Tibial nerve (tissue), 4 donors: ENCODE results near the gene ARL2BP. TPM values are rescaled to one million over a fixed set of nuclear protein-coding genes. Genes with fewer than 3 reads are reported as not detected.

ENCODE experiments used
- DNase-seq, 2 donors: peaks; one replicate each; pipeline ENCODE4 v3.0.0-alpha.2; 2019; ENCODE audit warnings: low spot score in 2 of 2
- H3K27ac ChIP-seq, 4 donors: fragments of 200-600 bp; sonication (generic) in 3 of 4; one replicate each; pipeline ENCODE4 v1.5.1; 2017 to 2019; ENCODE audit warnings: mild to moderate bottlenecking in 1 of 4
- H3K27me3 ChIP-seq, 2 donors: fragments of 200-600 bp; sonication (generic) in 1 of 2; one replicate each; pipeline versions ENCODE4 v1.5.1 to v1.6.0; 2017 to 2019
- H3K36me3 ChIP-seq, 3 donors: fragments of 200-600 bp; sonication (generic); one replicate each; pipeline ENCODE4 v1.5.1; 2018 to 2019
- H3K4me1 ChIP-seq, 4 donors: fragments of 200-600 bp; sonication (generic) in 3 of 4; one replicate each; pipeline ENCODE4 v1.5.1; 2017 to 2019
- H3K4me3 ChIP-seq, 4 donors: fragments of 200-600 bp; sonication (generic) in 3 of 4; one replicate each; pipeline ENCODE4 v1.5.1; 2017 to 2019; ENCODE audit warnings: mild to moderate bottlenecking in 1 of 4, moderate library complexity in 1 of 4
- H3K9me3 ChIP-seq, 4 donors: fragments of 200-600 bp; sonication (generic) in 3 of 4; one replicate each; pipeline ENCODE4 v1.5.1; 2017 to 2019
- CTCF ChIP-seq, 5 experiments: fragments of 200-600 bp in 3 of 5; fragments of 450-650 bp in 2 of 5; sonication (generic) in 3 of 5; IDR thresholded peaks; one replicate each; pipeline ENCODE4 v1.5.1; 2016 to 2019; ENCODE audit warnings: antibody characterized with exemption in 5 of 5, mild to moderate bottlenecking in 3 of 5, moderate library complexity in 2 of 5
- EP300 ChIP-seq, 2 donors: sonication (generic); formaldehyde crosslinking; IDR thresholded peaks; one replicate each; pipeline ENCODE4 v1.6.1; 2017; ENCODE audit warnings: antibody characterized with exemption in 2 of 2, mild to moderate bottlenecking in 1 of 2
- POLR2A ChIP-seq, 2 donors: fragments of 450-650 bp; IDR thresholded peaks; one replicate each; pipeline ENCODE4 v1.6.1; 2017; ENCODE audit warnings: antibody characterized with exemption in 2 of 2, mild to moderate bottlenecking in 2 of 2, moderate library complexity in 2 of 2
- WGBS, 2 donors: methylation state at CpG; one replicate each; pipeline ENCODE4 v1.1.5; 2018; 5-methylcytosine and 5-hydroxymethylcytosine counted together
- total RNA-seq, 4 donors: library from RNA; depleted of rRNA; stranded (reverse); fragments of >200 nt; gene quantifications; one replicate each; pipeline ENCODE4 v1.1.0, GENCODE V29; 2016

Gene ARL2BP
- total RNA-seq, 4 donors from 2014 or later = 54.0 to 63.8 (median 55.5) TPM

- H3K36me3 ChIP-seq = no peaks in the 10 kb centered on the region
- TF ChIP-seq CTCF (IDR thresholded peaks at IDR 0.05) = no peak
- no peak for TF ChIP-seq POLR2A (IDR thresholded peaks at IDR 0.05)
- TF ChIP-seq EP300 (IDR thresholded peaks at IDR 0.05) = no peak
- H3K27me3 ChIP-seq = peaks cover 0 to 7% of the 10 kb centered on the region in 2 donors
- H3K9me3 ChIP-seq = no peaks in the 10 kb centered on the region
- 43 to 47% methylated on average over 8 of the region's 8 CpGs for WGBS, 2 donors
- H3K27ac ChIP-seq = peak overlapping the region; percentile 74 to 88 (median 84)
- DNase-seq = no peak
- H3K4me1 ChIP-seq = peaks cover 0 to 66% (median 21%) of the 10 kb centered on the region in 4 donors
- H3K4me3 ChIP-seq = peak overlapping the region; percentile 56 to 83 (median 64)
These were observed 37.6 kb downstream of the ARL2BP start for GRCh38 chr16:57282510-57283213.

- no peak for DNase-seq
- Histone ChIP-seq H3K9me3 (no peaks in the 10 kb centered on the region), H3K4me1 (peaks cover 0 to 66% (median 20%) of the 10 kb centered on the region in 4 donors), H3K4me3 (peak overlapping the region; percentile 56 to 83 (median 64)), H3K36me3 (no peaks in the 10 kb centered on the region), H3K27ac (peak overlapping the region; percentile 74 to 88 (median 84)), H3K27me3 (peaks cover 0 to 7% of the 10 kb centered on the region in 2 donors)
- TF ChIP-seq EP300 (IDR thresholded peaks at IDR 0.05) = no peak
- no peak for TF ChIP-seq CTCF (IDR thresholded peaks at IDR 0.05)
- TF ChIP-seq POLR2A (IDR thresholded peaks at IDR 0.05) = no peak
- 16 to 18% methylated on average over 21 to 24 of the region's 24 CpGs for WGBS, 2 donors
These were observed 38.3 kb downstream of the ARL2BP start for GRCh38 chr16:57283214-57283958.

- H3K4me1 ChIP-seq = peaks cover 0 to 66% (median 19%) of the 10 kb centered on the region in 4 donors
- no peaks in the 10 kb centered on the region for H3K9me3 ChIP-seq
- peak overlapping the region; percentile 56 to 83 (median 64) for H3K4me3 ChIP-seq
- WGBS, 2 donors = 7 to 8% methylated on average over 14 of the region's 14 CpGs
- TF ChIP-seq EP300 (IDR thresholded peaks at IDR 0.05) = no peak
- DNase-seq = no peak
- H3K36me3 ChIP-seq = no peaks in the 10 kb centered on the region
- H3K27ac ChIP-seq = peak overlapping the region; percentile 74 to 88 (median 84)
- H3K27me3 ChIP-seq = peaks cover 0 to 7% of the 10 kb centered on the region in 2 donors
These were observed 38.8 kb downstream of the ARL2BP start for GRCh38 chr16:57283959-57284208.

- Histone ChIP-seq H3K27ac (peak within 1 kb of the TSS; percentile 74 to 88 (median 84)), H3K4me1 (peaks cover 0 to 63% (median 16%) of the 10 kb centered on the region in 4 donors), H3K27me3 (peaks cover 0 to 7% of the 10 kb centered on the region in 2 donors), H3K36me3 (no peaks in the 10 kb centered on the region), H3K4me3 (peak within 1 kb of the TSS; percentile 56 to 83 (median 64)), H3K9me3 (no peaks in the 10 kb centered on the region)
- no peak for DNase-seq
- WGBS, 2 donors = 0 to 2% methylated on average over 37 to 48 of the region's 95 CpGs
- TF ChIP-seq CTCF (IDR thresholded peaks at IDR 0.05) = no peak
- peak in 1 of 2 donors; percentile 60 for TF ChIP-seq POLR2A (IDR thresholded peaks at IDR 0.05)
- peak in 1 of 2 donors; percentile 63 for TF ChIP-seq EP300 (IDR thresholded peaks at IDR 0.05)
These were observed 39.3 kb downstream of the ARL2BP start, which contains the start of gene PLLP for GRCh38 chr16:57284209-57284951. Gene PLLP, minus strand, starts transcription at chr16:57284672. Its CDS starts 132 bp downstream, at chr16:57284540.

GRCh38 chr16:57284952-57285363 lies 39.9 kb downstream of the ARL2BP start:
- Histone ChIP-seq H3K36me3 (no peaks in the 10 kb centered on the region), H3K27ac (peak overlapping the region; percentile 74 to 88 (median 84)), H3K27me3 (peaks cover 0 to 7% of the 10 kb centered on the region in 2 donors), H3K4me3 (peak overlapping the region; percentile 56 to 83 (median 64)), H3K4me1 (peaks cover 0 to 63% (median 14%) of the 10 kb centered on the region in 4 donors), H3K9me3 (no peaks in the 10 kb centered on the region)
- DNase-seq = no peak
- TF ChIP-seq EP300 (IDR thresholded peaks at IDR 0.05) (no peak), CTCF (IDR thresholded peaks at IDR 0.05) (no peak), POLR2A (IDR thresholded peaks at IDR 0.05) (no peak)
- WGBS, 2 donors = 18 to 20% methylated on average over 16 to 22 of the region's 22 CpGs
